Endothelial cell of umbilical vein (primary cell): ENCODE results near the gene RBMS1.

Experiments
- CTCF ChIP-seq, 2 donors: IDR thresholded peaks; 1 replicate in 1 of 2; 2 replicates in 1 of 2; pipeline ENCODE4 v1.5.1; 2011; ENCODE audit warnings: low read length in 2 of 2, mild to moderate bottlenecking in 2 of 2, moderate library complexity in 2 of 2, control low read depth in 1 of 2, inconsistent platforms in 1 of 2, low read depth in 1 of 2; ENCODE audit not compliant: insufficient read depth in 1 of 2; ENCODE audit errors: extremely low read depth in 1 of 2
- EZH2 ChIP-seq: IDR thresholded peaks from 2 replicates; pipeline ENCODE4 v1.6.1; 2012; ENCODE audit warnings: borderline replicate concordance, low read depth, mild to moderate bottlenecking, moderate library complexity, low read length, inconsistent platforms; ENCODE audit not compliant: severe bottlenecking
- FOS ChIP-seq: IDR thresholded peaks from 2 replicates; pipeline ENCODE4 v1.6.1; 2011; ENCODE audit warnings: mild to moderate bottlenecking, low read length, moderate library complexity, borderline replicate concordance; ENCODE audit not compliant: insufficient read depth
- MAX ChIP-seq: IDR thresholded peaks from 2 replicates; pipeline ENCODE4 v1.6.1; 2011; ENCODE audit not compliant: insufficient read depth, insufficient read length
- POLR2A ChIP-seq: IDR thresholded peaks from 2 replicates; pipeline ENCODE4 v1.6.1; 2012; ENCODE audit warnings: low read depth, mild to moderate bottlenecking, control low read depth, low read length
- POLR2AphosphoS5 ChIP-seq: IDR thresholded peaks from 2 replicates; pipeline ENCODE4 v1.6.1; 2012; ENCODE audit warnings: low read depth, mild to moderate bottlenecking, control low read depth, low read length, moderate library complexity; ENCODE audit not compliant: insufficient read depth

- TF ChIP-seq POLR2AphosphoS5 (no peak), CTCF (IDR thresholded peaks at IDR 0.05; ENCODE audit: extremely low read depth in 1 of 2, insufficient read depth in 1 of 2, low read depth in 1 of 2, low read length in 2 of 2) (no peak), MAX (no peak), EZH2 (no peak), POLR2A (no peak), FOS (no peak)
Measured at GRCh38 chr2:160459538-160460332, 33.9 kb downstream of the RBMS1 start.
